ENCODE data around the gene AKT3. TPM values are rescaled to one million over a fixed set of nuclear protein-coding genes. Genes with fewer than 3 reads are reported as not detected.

Gene AKT3
- polyA plus RNA-seq, 3 donors: 0.81 to 1.7 (median 1.4) TPM

GRCh38 chr1:243598433-243598832 is 251.6 kb downstream of the AKT3 start:
- DNase-seq: peak in 2 of 3 donors; percentile 5 to 6
- H3K27ac Mint-ChIP-seq: no peak overlapping the region
- no peak overlapping the region for H3K27ac ChIP-seq (ENCODE audit: low read depth in 1 of 2, low read length in 2 of 2)

GRCh38 chr1:243597383-243597782 is 252.7 kb downstream of the AKT3 start:
- Histone ChIP-seq H3K79me2 (ENCODE audit: insufficient read depth, low read length) (no peaks in the 10 kb centered on the region), H3K4me3 (replicated peaks in 1 of 3; ENCODE audit: low read depth in 2 of 3, low read length in 3 of 3) (no peak overlapping the region), H3K36me3 (replicated peaks in 1 of 2; ENCODE audit: control insufficient read depth in 1 of 2, insufficient read depth in 2 of 2, low read length in 2 of 2) (peaks cover 0 to 7% of the 10 kb centered on the region in 2 donors), H4K20me1 (ENCODE audit: insufficient read depth, low read length) (no peaks in the 10 kb centered on the region), H3K9me3 (replicated peaks in 1 of 2; ENCODE audit: control insufficient read depth in 1 of 2, insufficient read depth in 1 of 2, low read length in 2 of 2) (peaks cover 4 to 13% of the 10 kb centered on the region in 2 donors), H3K4me2 (replicated peaks; ENCODE audit: extremely low read depth, low read length, poor library complexity, severe bottlenecking) (no peak overlapping the region), H3K4me1 (ENCODE audit: control insufficient read depth in 1 of 2, insufficient read depth in 2 of 2, low read length in 2 of 2) (peaks cover 0 to 4% of the 10 kb centered on the region in 2 donors), H3K27ac (ENCODE audit: low read depth in 1 of 2, low read length in 2 of 2) (no peak overlapping the region), H3K27me3 (ENCODE audit: control insufficient read depth in 2 of 2, insufficient read depth in 2 of 2, low read length in 2 of 2) (no peaks in the 10 kb centered on the region), H3K9ac (ENCODE audit: insufficient read depth, low read length, poor library complexity, severe bottlenecking) (no peak overlapping the region), H2AFZ (ENCODE audit: insufficient read depth, low read depth, low read length, poor library complexity, severe bottlenecking) (no peak overlapping the region)
- no peak for TF ChIP-seq CTCF (IDR thresholded peaks at IDR 0.05)
- H3K36me3 Mint-ChIP-seq: peaks cover 7 to 9% of the 10 kb centered on the region in 2 donors
- H3K27me3 Mint-ChIP-seq (ENCODE audit: low read depth in 3 of 3): no peaks in the 10 kb centered on the region
- no peak for DNase-seq
- intact Hi-C loops (cut with micrococcal nuclease): no loop called here
- H3K4me1 Mint-ChIP-seq: peaks cover 13% of the 10 kb centered on the region
- peaks cover 2 to 12% (median 5%) of the 10 kb centered on the region in 7 donors for H3K9me3 Mint-ChIP-seq
- no peak overlapping the region for H3K4me3 Mint-ChIP-seq
- H3K27ac Mint-ChIP-seq: peak overlapping the region in 1 of 7 donors; percentile 40
- WGBS (ENCODE audit: insufficient coverage): no CpG with 5 or more reads among the region's 3 CpGs

More at GRCh38 chr1:243598433-243598832, 251.6 kb downstream of the AKT3 start:
- 0% methylated on average over 2 of the region's 2 CpGs for WGBS (ENCODE audit: insufficient coverage)
- Histone ChIP-seq H3K36me3 (replicated peaks in 1 of 2; ENCODE audit: control insufficient read depth in 1 of 2, insufficient read depth in 2 of 2, low read length in 2 of 2) (peaks cover 0 to 7% of the 10 kb centered on the region in 2 donors), H3K4me2 (replicated peaks; ENCODE audit: extremely low read depth, low read length, poor library complexity, severe bottlenecking) (no peak overlapping the region), H3K4me3 (replicated peaks in 1 of 3; ENCODE audit: low read depth in 2 of 3, low read length in 3 of 3) (no peak overlapping the region), H2AFZ (ENCODE audit: insufficient read depth, low read depth, low read length, poor library complexity, severe bottlenecking) (no peak overlapping the region), H4K20me1 (ENCODE audit: insufficient read depth, low read length) (no peaks in the 10 kb centered on the region), H3K27me3 (ENCODE audit: control insufficient read depth in 2 of 2, insufficient read depth in 2 of 2, low read length in 2 of 2) (no peaks in the 10 kb centered on the region), H3K9ac (ENCODE audit: insufficient read depth, low read length, poor library complexity, severe bottlenecking) (no peak overlapping the region), H3K4me1 (ENCODE audit: control insufficient read depth in 1 of 2, insufficient read depth in 2 of 2, low read length in 2 of 2) (peaks cover 0 to 4% of the 10 kb centered on the region in 2 donors), H3K9me3 (replicated peaks in 1 of 2; ENCODE audit: control insufficient read depth in 1 of 2, insufficient read depth in 1 of 2, low read length in 2 of 2) (peaks cover 4 to 20% of the 10 kb centered on the region in 2 donors), H3K79me2 (ENCODE audit: insufficient read depth, low read length) (no peaks in the 10 kb centered on the region)
- Mint-ChIP-seq H3K4me3 (no peak overlapping the region), H3K9me3 (peaks cover 5 to 16% (median 9%) of the 10 kb centered on the region in 7 donors), H3K36me3 (peaks cover 7 to 8% of the 10 kb centered on the region in 2 donors), H3K27me3 (ENCODE audit: low read depth in 3 of 3) (no peaks in the 10 kb centered on the region), H3K4me1 (peaks cover 13% of the 10 kb centered on the region)
- no peak for TF ChIP-seq CTCF (IDR thresholded peaks at IDR 0.05)
- intact Hi-C loops (cut with micrococcal nuclease): no loop called here

Data from CD14-positive monocyte (primary cell).